Measurements from ENCODE around the gene LIX1L.

The LIX1L gene

GRCh38 chr1:145957443-145958319 is at the start of gene LIX1L:
LIX1L (minus strand) TSS chr1:145958017; CDS start chr1:145957927, 90 bp downstream.
- peak; percentile 99 for DNase-seq (ENCODE audit: low read depth)

- DNase-seq (ENCODE audit: low read depth) = no peak
Observed at GRCh38 chr1:146001709-146002108, 43.9 kb upstream of the LIX1L start.

GRCh38 chr1:145999321-146000024 is 41.7 kb upstream of the LIX1L start:
- DNase-seq (ENCODE audit: low read depth) = no peak

GRCh38 chr1:145997718-145998023 is 39.9 kb upstream of the LIX1L start:
- DNase-seq (ENCODE audit: low read depth) = no peak

GRCh38 chr1:145997016-145997717 is 39.4 kb upstream of the LIX1L start:
- DNase-seq (ENCODE audit: low read depth) = peak; percentile 56

- peak; percentile 98 for DNase-seq (ENCODE audit: low read depth)
Observed at GRCh38 chr1:145996433-145997015, 38.7 kb upstream of the LIX1L start, which contains the start of gene TXNIP. TXNIP (minus strand) TSS chr1:145996579; CDS start chr1:145996266, 313 bp downstream.

GRCh38 chr1:145995964-145996432 is 38.2 kb upstream of the LIX1L start:
- DNase-seq (ENCODE audit: low read depth) = no peak

GRCh38 chr1:145995148-145995881 is 37.5 kb upstream of the LIX1L start:
- no peak for DNase-seq (ENCODE audit: low read depth)

GRCh38 chr1:145994391-145995120 is 36.7 kb upstream of the LIX1L start:
- DNase-seq (ENCODE audit: low read depth) = no peak

GRCh38 chr1:145993618-145994390 is 36.0 kb upstream of the LIX1L start:
- DNase-seq (ENCODE audit: low read depth) = no peak

GRCh38 chr1:145992958-145993617 is 35.3 kb upstream of the LIX1L start:
- no peak for DNase-seq (ENCODE audit: low read depth)

GRCh38 chr1:145992502-145992936 is 34.7 kb upstream of the LIX1L start:
- DNase-seq (ENCODE audit: low read depth) = no peak

GRCh38 chr1:145991735-145992412 is 34.1 kb upstream of the LIX1L start:
- DNase-seq (ENCODE audit: low read depth) = no peak

- DNase-seq (ENCODE audit: low read depth) = no peak
Observed at GRCh38 chr1:145990249-145990855, 32.5 kb upstream of the LIX1L start.

GRCh38 chr1:145988773-145989172 is 31.0 kb upstream of the LIX1L start:
- no peak for DNase-seq (ENCODE audit: low read depth)

- no peak for DNase-seq (ENCODE audit: low read depth)
Observed at GRCh38 chr1:145987926-145988325, 30.1 kb upstream of the LIX1L start.

GRCh38 chr1:145986551-145986950 is 28.7 kb upstream of the LIX1L start:
- DNase-seq (ENCODE audit: low read depth) = no peak

Data from ELR (cell line).